ENCODE measurements around the gene OR2V1.
"Not testable (repeated sequence)": the region's sequence is repeated elsewhere in the genome, so short reads cannot be mapped to it uniquely, and the experiment has no call there.

OR2V1 gene

GRCh38 chr5:181121675-181122561 is 9.1 kb downstream of the OR2V1 start:
- no peak overlapping the region for H3K9ac ChIP-seq (ENCODE audit: low read depth, low read length)
- H3K4me1 ChIP-seq (ENCODE audit: control insufficient read depth, insufficient read depth, low read length) = peaks cover 11% of the 10 kb centered on the region
- H3K9me3 ChIP-seq (replicated peaks; ENCODE audit: low read length) = no peaks in the 10 kb centered on the region
- peaks cover 10% of the 10 kb centered on the region for H3K27me3 ChIP-seq (ENCODE audit: control insufficient read depth, insufficient read depth, low read length)
- peak overlapping the region; percentile 47 for H3K4me2 ChIP-seq (ENCODE audit: low read length)
- H3K36me3 ChIP-seq (ENCODE audit: insufficient read depth, low read length) = no peaks in the 10 kb centered on the region
- H3K4me3 ChIP-seq (ENCODE audit: low read length) = no peak overlapping the region

GRCh38 chr5:181120761-181121160 is 10.2 kb downstream of the OR2V1 start:
- Histone ChIP-seq H3K27me3 (ENCODE audit: control insufficient read depth, insufficient read depth, low read length) (peaks cover 21% of the 10 kb centered on the region), H3K9ac (ENCODE audit: low read depth, low read length) (no peak overlapping the region), H3K36me3 (ENCODE audit: insufficient read depth, low read length) (no peaks in the 10 kb centered on the region)

GRCh38 chr5:181120306-181120705 is 10.7 kb downstream of the OR2V1 start:
- peaks cover 25% of the 10 kb centered on the region for H3K27me3 ChIP-seq (ENCODE audit: control insufficient read depth, insufficient read depth, low read length)
- no peak overlapping the region for H3K4me2 ChIP-seq (ENCODE audit: low read length)
- H3K4me3 ChIP-seq (ENCODE audit: low read length) = no peak overlapping the region
- no peak overlapping the region for H3K9ac ChIP-seq (ENCODE audit: low read depth, low read length)
- H3K9me3 ChIP-seq (replicated peaks; ENCODE audit: low read length) = no peaks in the 10 kb centered on the region
- H3K4me1 ChIP-seq (ENCODE audit: control insufficient read depth, insufficient read depth, low read length) = peaks cover 11% of the 10 kb centered on the region
- no peaks in the 10 kb centered on the region for H3K36me3 ChIP-seq (ENCODE audit: insufficient read depth, low read length)

More at GRCh38 chr5:181120761-181121160, 10.2 kb downstream of the OR2V1 start:
- H3K9me3 ChIP-seq (replicated peaks; ENCODE audit: low read length) = no peaks in the 10 kb centered on the region
- peaks cover 11% of the 10 kb centered on the region for H3K4me1 ChIP-seq (ENCODE audit: control insufficient read depth, insufficient read depth, low read length)
- H3K4me2 ChIP-seq (ENCODE audit: low read length) = no peak overlapping the region
- H3K4me3 ChIP-seq (ENCODE audit: low read length) = no peak overlapping the region

- H3K27me3 ChIP-seq (ENCODE audit: control insufficient read depth, insufficient read depth, low read length) = peaks cover 37% of the 10 kb centered on the region
- no peak overlapping the region for H3K4me2 ChIP-seq (ENCODE audit: low read length)
- no peak overlapping the region for H3K9ac ChIP-seq (ENCODE audit: low read depth, low read length)
- no peaks in the 10 kb centered on the region for H3K9me3 ChIP-seq (replicated peaks; ENCODE audit: low read length)
- H3K4me3 ChIP-seq (ENCODE audit: low read length) = no peak overlapping the region
- no peaks in the 10 kb centered on the region for H3K36me3 ChIP-seq (ENCODE audit: insufficient read depth, low read length)
- peaks cover 11% of the 10 kb centered on the region for H3K4me1 ChIP-seq (ENCODE audit: control insufficient read depth, insufficient read depth, low read length)
Observed at GRCh38 chr5:181119105-181119504, 11.9 kb downstream of the OR2V1 start.

GRCh38 chr5:181118369-181118768 is 12.6 kb downstream of the OR2V1 start:
- H3K9me3 ChIP-seq (replicated peaks; ENCODE audit: low read length) = no peaks in the 10 kb centered on the region
- peaks cover 43% of the 10 kb centered on the region for H3K27me3 ChIP-seq (ENCODE audit: control insufficient read depth, insufficient read depth, low read length)
- H3K4me2 ChIP-seq (ENCODE audit: low read length) = no peak overlapping the region
- H3K4me1 ChIP-seq (ENCODE audit: control insufficient read depth, insufficient read depth, low read length) = peaks cover 11% of the 10 kb centered on the region
- no peak overlapping the region for H3K9ac ChIP-seq (ENCODE audit: low read depth, low read length)
- H3K4me3 ChIP-seq (ENCODE audit: low read length) = no peak overlapping the region
- H3K36me3 ChIP-seq (ENCODE audit: insufficient read depth, low read length) = no peaks in the 10 kb centered on the region

GRCh38 chr5:181114844-181115778 is 15.9 kb downstream of the OR2V1 start:
- Histone ChIP-seq H3K4me3 (ENCODE audit: low read length) (peak overlapping the region; percentile 28), H3K27me3 (ENCODE audit: control insufficient read depth, insufficient read depth, low read length) (peaks cover 69% of the 10 kb centered on the region), H3K9me3 (replicated peaks; ENCODE audit: low read length) (no peaks in the 10 kb centered on the region), H3K36me3 (ENCODE audit: insufficient read depth, low read length) (no peaks in the 10 kb centered on the region), H3K9ac (ENCODE audit: low read depth, low read length) (no peak overlapping the region), H3K4me1 (ENCODE audit: control insufficient read depth, insufficient read depth, low read length) (peaks cover 3% of the 10 kb centered on the region), H3K4me2 (ENCODE audit: low read length) (peak overlapping the region; percentile 59)

GRCh38 chr5:181114284-181114843 is 16.6 kb downstream of the OR2V1 start:
- no peak overlapping the region for H3K4me3 ChIP-seq (ENCODE audit: low read length)
- H3K27me3 ChIP-seq (ENCODE audit: control insufficient read depth, insufficient read depth, low read length) = peaks cover 75% of the 10 kb centered on the region
- H3K9me3 ChIP-seq (replicated peaks; ENCODE audit: low read length) = no peaks in the 10 kb centered on the region
- peak overlapping the region; percentile 59 for H3K4me2 ChIP-seq (ENCODE audit: low read length)
- no peaks in the 10 kb centered on the region for H3K4me1 ChIP-seq (ENCODE audit: control insufficient read depth, insufficient read depth, low read length)
- H3K36me3 ChIP-seq (ENCODE audit: insufficient read depth, low read length) = no peaks in the 10 kb centered on the region
- H3K9ac ChIP-seq (ENCODE audit: low read depth, low read length) = no peak overlapping the region

- H3K9ac ChIP-seq (ENCODE audit: low read depth, low read length); H3K36me3 ChIP-seq (ENCODE audit: insufficient read depth, low read length); H3K4me1 ChIP-seq (ENCODE audit: control insufficient read depth, insufficient read depth, low read length); H3K9me3 ChIP-seq (replicated peaks; ENCODE audit: low read length); H3K4me2 ChIP-seq (ENCODE audit: low read length); H3K4me3 ChIP-seq (ENCODE audit: low read length): not testable (repeated sequence)
- peaks cover 73% of the 10 kb centered on the region for H3K27me3 ChIP-seq (ENCODE audit: control insufficient read depth, insufficient read depth, low read length)
Observed at GRCh38 chr5:181113572-181113971, 17.4 kb downstream of the OR2V1 start.

GRCh38 chr5:181112476-181112875 is 18.5 kb downstream of the OR2V1 start:
- Histone ChIP-seq H3K4me2 (ENCODE audit: low read length) (no peak overlapping the region), H3K4me3 (ENCODE audit: low read length) (no peak overlapping the region), H3K9ac (ENCODE audit: low read depth, low read length) (no peak overlapping the region), H3K4me1 (ENCODE audit: control insufficient read depth, insufficient read depth, low read length) (no peaks in the 10 kb centered on the region), H3K36me3 (ENCODE audit: insufficient read depth, low read length) (no peaks in the 10 kb centered on the region), H3K9me3 (replicated peaks; ENCODE audit: low read length) (no peaks in the 10 kb centered on the region), H3K27me3 (ENCODE audit: control insufficient read depth, insufficient read depth, low read length) (peaks cover 81% of the 10 kb centered on the region)

GRCh38 chr5:181111010-181111409 is 20.0 kb downstream of the OR2V1 start:
- Histone ChIP-seq H3K4me1 (ENCODE audit: control insufficient read depth, insufficient read depth, low read length) (no peaks in the 10 kb centered on the region), H3K4me3 (ENCODE audit: low read length) (no peak overlapping the region), H3K9me3 (replicated peaks; ENCODE audit: low read length) (no peaks in the 10 kb centered on the region), H3K9ac (ENCODE audit: low read depth, low read length) (no peak overlapping the region), H3K36me3 (ENCODE audit: insufficient read depth, low read length) (no peaks in the 10 kb centered on the region), H3K4me2 (ENCODE audit: low read length) (no peak overlapping the region), H3K27me3 (ENCODE audit: control insufficient read depth, insufficient read depth, low read length) (peaks cover 76% of the 10 kb centered on the region)

GRCh38 chr5:181109489-181110013 is 21.4 kb downstream of the OR2V1 start:
- H3K4me1 ChIP-seq (ENCODE audit: control insufficient read depth, insufficient read depth, low read length) = no peaks in the 10 kb centered on the region
- H3K9me3 ChIP-seq (replicated peaks; ENCODE audit: low read length) = no peaks in the 10 kb centered on the region
- H3K36me3 ChIP-seq (ENCODE audit: insufficient read depth, low read length) = no peaks in the 10 kb centered on the region
- no peak overlapping the region for H3K9ac ChIP-seq (ENCODE audit: low read depth, low read length)
- H3K27me3 ChIP-seq (ENCODE audit: control insufficient read depth, insufficient read depth, low read length) = peaks cover 75% of the 10 kb centered on the region
- no peak overlapping the region for H3K4me2 ChIP-seq (ENCODE audit: low read length)
- no peak overlapping the region for H3K4me3 ChIP-seq (ENCODE audit: low read length)

All from skeletal muscle satellite cell (primary cell).